Upper lobe of left lung (tissue), 4 donors: Measurements from ENCODE around the gene HPS1.

Experiments used
- EP300 ChIP-seq, 4 donors: sonication (generic); formaldehyde crosslinking; IDR thresholded peaks; one replicate each; pipeline ENCODE4 v1.5.1; 2017; ENCODE audit warnings: antibody characterized with exemption in 4 of 4, control low read depth in 2 of 4
- POLR2A ChIP-seq, 4 donors: fragments of 450-650 bp; IDR thresholded peaks; one replicate each; pipeline ENCODE4 v1.5.1; 2016 to 2017; ENCODE audit warnings: antibody characterized with exemption in 4 of 4, mild to moderate bottlenecking in 2 of 4
- POLR2AphosphoS5 ChIP-seq, 2 donors: sonication (generic); formaldehyde crosslinking; IDR thresholded peaks; one replicate each; pipeline ENCODE4 v1.5.1; 2017; ENCODE audit warnings: antibody characterized with exemption in 2 of 2
- TF ChIP-seq, protein P1 (sequence below), 6 experiments: fragments of 450-650 bp in 4 of 6; fragments of 200-600 bp in 2 of 6; sonication (generic) in 2 of 6; IDR thresholded peaks; one replicate each; pipeline ENCODE4 v1.5.1; 2016 to 2019; ENCODE audit warnings: antibody characterized with exemption in 6 of 6

DNA sequence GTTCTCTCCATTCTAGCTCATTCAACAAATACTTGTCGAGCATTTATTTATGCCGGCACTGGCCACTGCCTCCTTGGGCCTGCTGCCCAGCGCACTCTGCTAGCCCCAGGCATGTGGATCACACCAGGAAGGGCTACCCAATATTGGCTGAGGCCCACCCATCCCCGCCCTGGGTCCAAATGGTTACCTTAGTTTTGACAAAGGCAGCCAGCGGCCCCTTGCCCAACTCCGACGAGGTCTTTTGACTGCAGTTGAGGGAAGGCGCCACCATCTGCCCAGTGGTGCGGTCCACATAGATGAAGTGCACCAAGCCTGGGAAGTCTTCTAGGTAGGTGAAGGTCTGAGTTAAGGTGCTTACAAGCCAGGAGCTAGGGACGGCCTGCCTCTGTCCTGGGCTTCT, 24.6 kb downstream of the HPS1 start:
- TF ChIP-seq, protein P1, sequence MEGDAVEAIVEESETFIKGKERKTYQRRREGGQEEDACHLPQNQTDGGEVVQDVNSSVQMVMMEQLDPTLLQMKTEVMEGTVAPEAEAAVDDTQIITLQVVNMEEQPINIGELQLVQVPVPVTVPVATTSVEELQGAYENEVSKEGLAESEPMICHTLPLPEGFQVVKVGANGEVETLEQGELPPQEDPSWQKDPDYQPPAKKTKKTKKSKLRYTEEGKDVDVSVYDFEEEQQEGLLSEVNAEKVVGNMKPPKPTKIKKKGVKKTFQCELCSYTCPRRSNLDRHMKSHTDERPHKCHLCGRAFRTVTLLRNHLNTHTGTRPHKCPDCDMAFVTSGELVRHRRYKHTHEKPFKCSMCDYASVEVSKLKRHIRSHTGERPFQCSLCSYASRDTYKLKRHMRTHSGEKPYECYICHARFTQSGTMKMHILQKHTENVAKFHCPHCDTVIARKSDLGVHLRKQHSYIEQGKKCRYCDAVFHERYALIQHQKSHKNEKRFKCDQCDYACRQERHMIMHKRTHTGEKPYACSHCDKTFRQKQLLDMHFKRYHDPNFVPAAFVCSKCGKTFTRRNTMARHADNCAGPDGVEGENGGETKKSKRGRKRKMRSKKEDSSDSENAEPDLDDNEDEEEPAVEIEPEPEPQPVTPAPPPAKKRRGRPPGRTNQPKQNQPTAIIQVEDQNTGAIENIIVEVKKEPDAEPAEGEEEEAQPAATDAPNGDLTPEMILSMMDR (IDR thresholded peaks at IDR 0.05) = no peak
- TF ChIP-seq EP300 (IDR thresholded peaks at IDR 0.05) (no peak), POLR2AphosphoS5 (IDR thresholded peaks at IDR 0.05) (no peak), POLR2A (IDR thresholded peaks at IDR 0.05) (no peak)
